ENCODE results near the gene SPOCK1.

Gene SPOCK1

GRCh38 chr5:137450759-137451158 lies 48.4 kb downstream of the SPOCK1 start:
- no peaks in the 10 kb centered on the region for H3K36me3 ChIP-seq (ENCODE audit: control insufficient read depth in 5 of 5, insufficient read depth in 5 of 5, low read length in 5 of 5)
- peaks cover 0 to 14% (median 0%) of the 10 kb centered on the region in 5 donors for H3K4me1 ChIP-seq (ENCODE audit: control insufficient read depth in 5 of 5, insufficient read depth in 5 of 5, low read length in 5 of 5)
- no peaks in the 10 kb centered on the region for H3K27me3 ChIP-seq (ENCODE audit: control insufficient read depth in 5 of 5, insufficient read depth in 4 of 5, low read length in 5 of 5)
- H3K9me3 ChIP-seq (ENCODE audit: control insufficient read depth in 5 of 5, low read length in 5 of 5), result no peaks in the 10 kb centered on the region
- no peak overlapping the region for H3K9ac ChIP-seq (ENCODE audit: low read length in 5 of 5)
- no peak overlapping the region for H3K4me3 ChIP-seq (ENCODE audit: low read depth in 1 of 5, low read length in 5 of 5)
- no peak overlapping the region for H3K27ac ChIP-seq (ENCODE audit: low read depth, low read length)

GRCh38 chr5:137448868-137449267 lies 50.3 kb downstream of the SPOCK1 start:
- Histone ChIP-seq H3K36me3 (ENCODE audit: control insufficient read depth in 5 of 5, insufficient read depth in 5 of 5, low read length in 5 of 5) (no peaks in the 10 kb centered on the region), H3K27ac (ENCODE audit: low read depth, low read length) (no peak overlapping the region), H3K27me3 (ENCODE audit: control insufficient read depth in 5 of 5, insufficient read depth in 4 of 5, low read length in 5 of 5) (no peaks in the 10 kb centered on the region), H3K9ac (ENCODE audit: low read length in 5 of 5) (no peak overlapping the region), H3K4me3 (ENCODE audit: low read depth in 1 of 5, low read length in 5 of 5) (no peak overlapping the region), H3K9me3 (ENCODE audit: control insufficient read depth in 5 of 5, low read length in 5 of 5) (no peaks in the 10 kb centered on the region), H3K4me1 (ENCODE audit: control insufficient read depth in 5 of 5, insufficient read depth in 5 of 5, low read length in 5 of 5) (peaks cover 0 to 24% (median 0%) of the 10 kb centered on the region in 5 donors)

DNA sequence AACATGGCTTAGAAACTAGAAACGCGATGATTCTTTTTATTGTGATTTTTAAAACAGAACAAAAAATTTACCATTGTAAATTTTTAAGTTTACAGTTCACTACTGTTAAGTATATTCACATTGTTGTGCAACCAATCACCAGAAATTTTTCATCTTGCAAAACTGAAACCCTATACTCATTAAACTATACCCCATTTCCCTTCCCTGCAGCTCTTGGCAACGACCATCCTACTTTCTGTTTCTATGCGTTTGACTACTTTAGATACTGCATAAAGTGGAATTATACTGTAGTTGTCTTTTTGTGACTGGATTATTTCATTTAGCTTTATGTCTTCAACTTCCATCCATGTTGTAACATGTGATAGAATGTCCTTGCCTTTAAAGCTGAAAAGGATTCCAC lies 52.5 kb downstream of the SPOCK1 start:
- H3K4me3 ChIP-seq (ENCODE audit: low read depth in 1 of 5, low read length in 5 of 5), result no peak overlapping the region
- no peaks in the 10 kb centered on the region for H3K27me3 ChIP-seq (ENCODE audit: control insufficient read depth in 5 of 5, insufficient read depth in 4 of 5, low read length in 5 of 5)
- no peaks in the 10 kb centered on the region for H3K36me3 ChIP-seq (ENCODE audit: control insufficient read depth in 5 of 5, insufficient read depth in 5 of 5, low read length in 5 of 5)
- no peak overlapping the region for H3K27ac ChIP-seq (ENCODE audit: low read depth, low read length)
- H3K9me3 ChIP-seq (ENCODE audit: control insufficient read depth in 5 of 5, low read length in 5 of 5), result no peaks in the 10 kb centered on the region
- peaks cover 0 to 24% (median 12%) of the 10 kb centered on the region in 5 donors for H3K4me1 ChIP-seq (ENCODE audit: control insufficient read depth in 5 of 5, insufficient read depth in 5 of 5, low read length in 5 of 5)
- no peak overlapping the region for H3K9ac ChIP-seq (ENCODE audit: low read length in 5 of 5)

DNA sequence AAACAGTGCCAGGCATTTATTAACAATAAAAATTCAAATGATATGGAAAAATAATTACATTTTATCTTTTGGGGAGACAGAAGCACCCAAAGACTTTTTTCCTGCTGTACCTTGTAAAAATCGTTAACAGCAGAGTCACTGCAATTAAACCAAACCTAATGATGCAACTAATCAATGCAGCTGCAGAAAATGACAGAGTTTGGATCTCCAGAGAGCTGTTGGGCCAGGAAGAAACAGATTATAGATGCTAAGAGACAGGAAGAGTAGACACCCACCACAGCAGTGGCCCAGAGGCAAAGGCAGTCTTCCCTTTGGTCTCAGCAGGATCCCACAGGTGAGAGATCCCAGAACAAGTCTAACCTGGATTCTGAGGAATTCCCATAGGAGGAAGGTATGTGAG lies 53.0 kb downstream of the SPOCK1 start:
- Histone ChIP-seq H3K27me3 (ENCODE audit: control insufficient read depth in 5 of 5, insufficient read depth in 4 of 5, low read length in 5 of 5) (no peaks in the 10 kb centered on the region), H3K27ac (ENCODE audit: low read depth, low read length) (no peak overlapping the region), H3K9ac (ENCODE audit: low read length in 5 of 5) (no peak overlapping the region)

GRCh38 chr5:137442660-137443059 lies 56.5 kb downstream of the SPOCK1 start:
- no peaks in the 10 kb centered on the region for H3K36me3 ChIP-seq (ENCODE audit: control insufficient read depth in 5 of 5, insufficient read depth in 5 of 5, low read length in 5 of 5)
- H3K9ac ChIP-seq (ENCODE audit: low read length in 5 of 5), result no peak overlapping the region
- no peaks in the 10 kb centered on the region for H3K27me3 ChIP-seq (ENCODE audit: control insufficient read depth in 5 of 5, insufficient read depth in 4 of 5, low read length in 5 of 5)
- no peaks in the 10 kb centered on the region for H3K9me3 ChIP-seq (ENCODE audit: control insufficient read depth in 5 of 5, low read length in 5 of 5)
- H3K4me1 ChIP-seq (ENCODE audit: control insufficient read depth in 5 of 5, insufficient read depth in 5 of 5, low read length in 5 of 5), result peaks cover 0 to 24% (median 12%) of the 10 kb centered on the region in 5 donors
- H3K27ac ChIP-seq (ENCODE audit: low read depth, low read length), result no peak overlapping the region
- H3K4me3 ChIP-seq (ENCODE audit: low read depth in 1 of 5, low read length in 5 of 5), result no peak overlapping the region

More for the DNA sequence above, 53.0 kb downstream of the SPOCK1 start:
- Histone ChIP-seq H3K9me3 (ENCODE audit: control insufficient read depth in 5 of 5, low read length in 5 of 5) (no peaks in the 10 kb centered on the region), H3K4me1 (ENCODE audit: control insufficient read depth in 5 of 5, insufficient read depth in 5 of 5, low read length in 5 of 5) (peaks cover 0 to 24% (median 12%) of the 10 kb centered on the region in 5 donors), H3K4me3 (ENCODE audit: low read depth in 1 of 5, low read length in 5 of 5) (no peak overlapping the region), H3K36me3 (ENCODE audit: control insufficient read depth in 5 of 5, insufficient read depth in 5 of 5, low read length in 5 of 5) (no peaks in the 10 kb centered on the region)

DNA sequence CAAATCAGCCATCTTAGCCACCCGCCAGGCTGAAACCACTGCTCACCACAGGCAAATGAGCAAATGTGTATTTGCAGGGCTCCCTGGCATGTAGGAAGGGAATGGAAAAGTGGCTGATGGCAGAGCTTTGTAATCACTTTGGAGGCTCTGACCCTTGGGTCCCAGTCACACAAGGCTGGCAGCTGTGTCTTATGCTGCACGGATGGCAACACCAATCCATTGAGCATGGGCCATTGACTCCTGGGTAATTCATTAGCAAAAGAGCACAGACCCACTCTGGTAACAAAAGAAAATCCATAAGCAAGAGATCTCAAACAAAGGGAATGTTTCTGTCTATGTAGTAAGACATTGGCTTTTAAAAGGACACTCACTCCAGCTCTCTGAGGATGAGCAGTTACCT lies 57.6 kb downstream of the SPOCK1 start:
- Histone ChIP-seq H3K9ac (ENCODE audit: low read length in 5 of 5) (no peak overlapping the region), H3K27ac (ENCODE audit: low read depth, low read length) (no peak overlapping the region), H3K36me3 (ENCODE audit: control insufficient read depth in 5 of 5, insufficient read depth in 5 of 5, low read length in 5 of 5) (no peaks in the 10 kb centered on the region), H3K4me1 (ENCODE audit: control insufficient read depth in 5 of 5, insufficient read depth in 5 of 5, low read length in 5 of 5) (peaks cover 0 to 17% (median 12%) of the 10 kb centered on the region in 5 donors), H3K9me3 (ENCODE audit: control insufficient read depth in 5 of 5, low read length in 5 of 5) (no peaks in the 10 kb centered on the region), H3K27me3 (ENCODE audit: control insufficient read depth in 5 of 5, insufficient read depth in 4 of 5, low read length in 5 of 5) (no peaks in the 10 kb centered on the region), H3K4me3 (ENCODE audit: low read depth in 1 of 5, low read length in 5 of 5) (no peak overlapping the region)

DNA sequence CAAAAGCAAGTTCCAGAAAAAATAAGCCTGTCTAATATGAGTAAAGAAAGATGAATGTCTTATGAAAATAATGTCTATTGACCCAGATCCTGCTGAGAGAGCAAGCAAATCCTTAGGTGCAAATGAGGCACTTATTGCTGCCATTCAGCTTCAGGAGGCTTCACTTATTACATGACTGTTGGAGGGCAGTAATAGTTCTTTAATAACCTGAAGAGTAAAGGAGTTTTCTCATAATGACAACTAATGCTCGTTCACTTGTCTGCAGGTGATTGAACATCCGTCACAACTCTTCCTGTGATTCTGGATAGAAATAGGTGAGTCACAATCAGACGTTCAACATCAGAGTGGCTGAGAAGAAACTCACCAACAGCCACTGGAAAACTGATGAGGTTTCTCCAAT lies 58.3 kb downstream of the SPOCK1 start:
- no peaks in the 10 kb centered on the region for H3K36me3 ChIP-seq (ENCODE audit: control insufficient read depth in 5 of 5, insufficient read depth in 5 of 5, low read length in 5 of 5)
- H3K4me1 ChIP-seq (ENCODE audit: control insufficient read depth in 5 of 5, insufficient read depth in 5 of 5, low read length in 5 of 5), result peaks cover 0 to 12% (median 9%) of the 10 kb centered on the region in 5 donors

DNA sequence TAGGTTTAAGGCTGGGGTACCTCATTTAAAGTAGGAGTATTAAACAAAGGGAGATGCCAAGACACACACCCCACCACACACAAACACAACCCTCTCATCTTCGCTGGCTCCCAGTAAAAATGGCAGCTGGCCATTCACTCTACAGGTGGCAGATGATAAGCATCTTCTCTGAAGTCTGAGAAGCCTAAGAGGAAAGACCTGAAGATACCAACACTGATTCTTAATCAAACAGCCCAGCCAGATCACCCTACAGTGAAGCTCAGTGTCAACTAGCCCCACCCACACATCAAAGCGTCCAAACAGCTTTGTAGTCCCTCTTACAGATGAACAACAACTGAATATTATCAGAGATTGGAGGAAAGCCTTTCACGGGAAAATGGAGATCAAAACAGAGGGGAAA lies 59.5 kb downstream of the SPOCK1 start:
- no peak overlapping the region for H3K27ac ChIP-seq (ENCODE audit: low read depth, low read length)
- H3K4me1 ChIP-seq (ENCODE audit: control insufficient read depth in 5 of 5, insufficient read depth in 5 of 5, low read length in 5 of 5), result peaks cover 0 to 12% (median 0%) of the 10 kb centered on the region in 5 donors
- H3K4me3 ChIP-seq (ENCODE audit: low read depth in 1 of 5, low read length in 5 of 5), result no peak overlapping the region
- no peaks in the 10 kb centered on the region for H3K36me3 ChIP-seq (ENCODE audit: control insufficient read depth in 5 of 5, insufficient read depth in 5 of 5, low read length in 5 of 5)
- no peak overlapping the region for H3K9ac ChIP-seq (ENCODE audit: low read length in 5 of 5)
- H3K27me3 ChIP-seq (ENCODE audit: control insufficient read depth in 5 of 5, insufficient read depth in 4 of 5, low read length in 5 of 5), result no peaks in the 10 kb centered on the region
- H3K9me3 ChIP-seq (ENCODE audit: control insufficient read depth in 5 of 5, low read length in 5 of 5), result no peaks in the 10 kb centered on the region

More for the DNA sequence above, 58.3 kb downstream of the SPOCK1 start:
- no peak overlapping the region for H3K4me3 ChIP-seq (ENCODE audit: low read depth in 1 of 5, low read length in 5 of 5)
- no peaks in the 10 kb centered on the region for H3K9me3 ChIP-seq (ENCODE audit: control insufficient read depth in 5 of 5, low read length in 5 of 5)
- no peak overlapping the region for H3K9ac ChIP-seq (ENCODE audit: low read length in 5 of 5)
- no peaks in the 10 kb centered on the region for H3K27me3 ChIP-seq (ENCODE audit: control insufficient read depth in 5 of 5, insufficient read depth in 4 of 5, low read length in 5 of 5)
- no peak overlapping the region for H3K27ac ChIP-seq (ENCODE audit: low read depth, low read length)

- Histone ChIP-seq H3K4me3 (ENCODE audit: low read depth in 1 of 5, low read length in 5 of 5) (no peak overlapping the region), H3K36me3 (ENCODE audit: control insufficient read depth in 5 of 5, insufficient read depth in 5 of 5, low read length in 5 of 5) (no peaks in the 10 kb centered on the region), H3K27ac (ENCODE audit: low read depth, low read length) (no peak overlapping the region), H3K4me1 (ENCODE audit: control insufficient read depth in 5 of 5, insufficient read depth in 5 of 5, low read length in 5 of 5) (peaks cover 0 to 12% (median 0%) of the 10 kb centered on the region in 5 donors), H3K9me3 (ENCODE audit: control insufficient read depth in 5 of 5, low read length in 5 of 5) (no peaks in the 10 kb centered on the region), H3K9ac (ENCODE audit: low read length in 5 of 5) (no peak overlapping the region), H3K27me3 (ENCODE audit: control insufficient read depth in 5 of 5, insufficient read depth in 4 of 5, low read length in 5 of 5) (no peaks in the 10 kb centered on the region)
Observed at GRCh38 chr5:137438932-137439331, 60.2 kb downstream of the SPOCK1 start.

- Histone ChIP-seq H3K27me3 (ENCODE audit: control insufficient read depth in 5 of 5, insufficient read depth in 4 of 5, low read length in 5 of 5) (no peaks in the 10 kb centered on the region), H3K4me1 (ENCODE audit: control insufficient read depth in 5 of 5, insufficient read depth in 5 of 5, low read length in 5 of 5) (peaks cover 0 to 6% (median 0%) of the 10 kb centered on the region in 5 donors), H3K4me3 (ENCODE audit: low read depth in 1 of 5, low read length in 5 of 5) (no peak overlapping the region), H3K27ac (ENCODE audit: low read depth, low read length) (no peak overlapping the region), H3K9ac (ENCODE audit: low read length in 5 of 5) (no peak overlapping the region), H3K36me3 (ENCODE audit: control insufficient read depth in 5 of 5, insufficient read depth in 5 of 5, low read length in 5 of 5) (no peaks in the 10 kb centered on the region), H3K9me3 (ENCODE audit: control insufficient read depth in 5 of 5, low read length in 5 of 5) (no peaks in the 10 kb centered on the region)
Observed at GRCh38 chr5:137437774-137438173, 61.4 kb downstream of the SPOCK1 start.

DNA sequence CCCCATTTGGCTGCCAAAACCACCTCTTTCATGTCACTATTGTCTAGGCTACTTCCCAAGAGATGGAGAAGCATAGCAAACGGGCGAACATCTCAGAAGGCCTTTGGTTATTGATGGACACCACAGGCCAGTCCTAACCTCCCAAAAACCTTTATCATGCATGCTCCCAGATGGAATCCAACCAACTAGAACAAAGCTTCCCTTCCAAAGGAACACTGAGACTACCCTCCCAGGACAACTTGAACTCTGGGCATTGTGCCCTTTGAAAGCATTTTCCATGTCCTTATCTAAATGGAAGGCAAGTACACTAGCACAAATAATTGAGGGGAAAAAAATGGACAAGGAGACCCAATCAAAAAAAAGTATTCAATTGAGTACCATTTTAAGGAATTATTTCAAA lies 65.6 kb downstream of the SPOCK1 start:
- Histone ChIP-seq H3K27me3 (ENCODE audit: control insufficient read depth in 5 of 5, insufficient read depth in 4 of 5, low read length in 5 of 5) (no peaks in the 10 kb centered on the region), H3K36me3 (ENCODE audit: control insufficient read depth in 5 of 5, insufficient read depth in 5 of 5, low read length in 5 of 5) (no peaks in the 10 kb centered on the region), H3K4me1 (ENCODE audit: control insufficient read depth in 5 of 5, insufficient read depth in 5 of 5, low read length in 5 of 5) (no peaks in the 10 kb centered on the region), H3K4me3 (ENCODE audit: low read depth in 1 of 5, low read length in 5 of 5) (no peak overlapping the region), H3K9me3 (ENCODE audit: control insufficient read depth in 5 of 5, low read length in 5 of 5) (peaks cover 0 to 8% (median 0%) of the 10 kb centered on the region in 5 donors), H3K9ac (ENCODE audit: low read length in 5 of 5) (no peak overlapping the region), H3K27ac (ENCODE audit: low read depth, low read length) (no peak overlapping the region)
